HG02798 (cell line): ENCODE results near the gene RNF186.
"Not testable (repeated sequence)": the region's sequence is repeated elsewhere in the genome, so short reads cannot be mapped to it uniquely, and the experiment has no call there.

ENCODE experiments used
- ATAC-seq: cut with Tn5 transposase; IDR thresholded peaks from one replicate; pipeline ENCODE4 v1.9.1; 2021; ENCODE audit warnings: mild to moderate bottlenecking; ENCODE audit not compliant: unreplicated experiment, poor library complexity

The RNF186 gene

GRCh38 chr1:19798486-19799229, 16.4 kb downstream of the RNF186 start:
- no peak for ATAC-seq

DNA sequence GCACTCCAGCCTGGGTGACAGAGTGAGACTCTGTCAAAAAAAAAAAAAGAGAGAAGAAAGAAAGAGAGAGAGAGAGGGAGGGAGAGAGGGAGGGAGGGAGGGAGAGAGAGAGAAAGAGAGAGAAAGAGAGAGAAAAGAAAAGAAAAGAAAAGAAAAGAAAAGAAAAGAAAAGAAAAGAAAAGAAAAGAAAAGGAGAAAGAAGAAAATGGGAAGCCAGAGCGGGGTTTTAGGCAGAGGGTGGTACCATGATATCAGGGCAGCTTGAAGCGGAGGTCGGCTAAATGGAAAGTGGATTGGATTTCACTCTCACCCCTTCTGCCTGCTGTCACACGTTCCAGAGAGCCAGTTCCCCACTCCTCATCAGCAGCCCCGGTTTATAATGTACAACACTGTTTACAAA, 17.3 kb downstream of the RNF186 start:
- no peak for ATAC-seq

- ATAC-seq: no peak
Measured at GRCh38 chr1:19794583-19794982, 20.5 kb downstream of the RNF186 start.

DNA sequence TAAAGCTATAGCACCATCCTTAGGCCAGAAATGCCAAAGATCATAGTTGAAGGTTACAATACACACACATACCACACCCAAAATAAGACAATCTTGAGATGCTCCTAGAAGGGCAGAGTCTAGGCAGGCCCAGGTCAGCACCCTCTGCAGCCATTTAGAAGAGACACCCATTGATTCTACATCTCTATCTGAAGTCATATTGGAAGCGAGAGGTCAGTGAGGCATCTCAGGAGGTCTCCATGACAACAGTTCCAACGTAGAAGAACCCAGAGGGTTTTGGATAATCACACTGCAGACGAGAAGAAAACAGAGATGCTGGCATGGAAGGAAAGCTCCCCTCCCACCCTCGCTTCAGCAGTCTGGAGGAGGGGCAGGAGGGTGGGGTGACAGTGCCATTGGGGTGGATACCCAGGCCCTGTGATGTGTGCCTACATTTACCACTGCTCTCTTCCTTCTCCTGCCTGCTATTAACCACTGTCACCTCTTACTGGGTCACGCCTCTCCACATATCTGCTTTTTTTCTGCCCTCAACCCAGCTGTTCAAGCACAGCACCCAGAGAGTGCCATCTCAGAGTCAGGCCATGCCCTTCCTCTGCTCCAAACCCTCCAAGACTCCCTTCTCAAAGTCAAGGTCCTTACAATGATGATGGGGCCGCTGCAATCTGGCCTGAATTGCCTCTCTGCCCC, 21.6 kb downstream of the RNF186 start:
- no peak for ATAC-seq

DNA sequence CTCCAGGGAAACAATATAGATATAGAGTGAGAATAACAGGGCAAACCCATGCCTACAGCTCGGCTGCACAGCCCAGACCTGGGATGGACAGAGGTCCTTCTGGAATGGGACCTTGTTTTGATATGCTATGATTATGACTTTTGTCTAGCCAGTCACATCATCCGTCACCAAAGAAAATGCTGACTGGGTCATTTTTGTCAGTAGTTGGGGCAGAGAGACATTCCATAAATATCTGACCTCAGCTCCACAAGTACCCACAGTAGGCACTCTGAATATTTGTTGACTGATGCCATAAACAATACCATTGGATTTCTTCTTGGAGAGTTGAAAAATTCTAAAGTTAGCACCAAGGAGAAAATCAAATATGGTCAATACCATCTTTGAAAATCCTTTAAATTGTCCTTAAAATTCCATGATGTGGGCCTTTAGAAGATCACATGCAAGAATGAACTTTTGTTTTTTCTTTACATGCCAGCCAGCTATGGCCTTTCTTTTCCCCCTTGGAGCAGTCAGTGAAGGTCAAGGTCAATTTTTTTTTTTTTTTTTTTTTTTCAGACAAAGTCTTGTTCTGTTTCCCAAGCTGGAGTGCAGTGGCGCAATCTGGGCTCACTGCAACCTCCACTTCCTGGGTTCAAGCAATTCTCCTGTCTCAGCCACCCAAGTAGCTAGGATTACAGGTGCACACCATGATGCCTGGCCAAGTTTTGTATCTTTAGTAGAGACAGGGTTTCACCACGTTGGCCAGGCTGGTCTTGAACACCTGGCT, 22.7 kb downstream of the RNF186 start:
- no peak for ATAC-seq

GRCh38 chr1:19790061-19790975, 24.8 kb downstream of the RNF186 start:
- not testable (repeated sequence) for ATAC-seq

DNA sequence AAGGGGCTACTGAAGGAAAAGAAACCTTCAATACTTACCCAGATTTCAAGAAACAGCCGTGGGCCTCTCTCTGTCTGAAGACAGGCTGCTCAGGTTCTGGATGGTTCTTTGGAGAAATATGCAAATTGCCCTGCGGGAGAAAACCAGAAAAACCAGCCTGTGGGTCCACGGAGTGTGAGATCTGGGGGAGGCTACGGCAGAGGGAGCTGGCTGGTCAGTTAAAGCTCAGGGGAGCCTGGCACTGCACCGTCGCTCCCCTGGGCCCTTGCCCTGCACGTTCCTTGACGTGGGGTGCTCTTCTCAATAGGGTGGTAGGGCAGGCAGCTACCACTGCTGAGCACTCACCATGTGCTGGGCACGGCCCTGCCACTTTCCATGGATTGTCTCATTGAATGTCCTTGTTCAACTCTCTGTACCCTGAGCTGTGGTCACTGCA, 28.1 kb downstream of the RNF186 start:
- no peak for ATAC-seq

- ATAC-seq: no peak
Measured at GRCh38 chr1:19785660-19786059, 29.4 kb downstream of the RNF186 start.

DNA sequence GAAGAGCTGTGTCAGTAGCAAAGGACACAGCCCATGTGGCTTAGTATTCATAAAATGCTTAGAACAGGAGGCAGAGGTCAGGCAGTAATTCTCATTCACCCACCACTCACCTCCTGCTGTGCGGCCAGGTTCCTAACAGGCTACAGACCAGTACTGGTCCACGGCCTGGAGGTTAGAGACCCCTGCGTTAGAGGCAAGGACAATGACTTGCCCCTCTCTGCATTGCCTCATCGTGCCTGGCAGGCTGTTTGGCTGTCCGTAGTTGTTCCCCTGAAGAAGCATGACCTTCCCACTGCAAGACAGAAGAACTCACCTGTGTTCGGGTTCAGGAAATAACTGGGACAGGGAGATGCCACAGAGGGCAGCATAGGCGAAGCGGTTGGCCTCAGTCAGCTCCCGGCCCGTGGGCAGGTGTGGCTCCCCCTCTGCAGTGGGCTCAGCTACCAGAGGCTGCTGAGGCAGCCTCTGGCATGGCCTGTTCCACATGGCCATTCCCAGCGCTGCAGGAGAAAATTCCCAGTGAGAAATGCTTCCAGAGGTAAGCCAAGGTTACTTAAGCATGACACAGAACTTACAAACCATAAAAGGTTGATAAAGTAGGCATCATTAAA, 34.7 kb downstream of the RNF186 start:
- no peak for ATAC-seq

- no peak for ATAC-seq
Measured at GRCh38 chr1:19776933-19777332, 38.1 kb downstream of the RNF186 start.

DNA sequence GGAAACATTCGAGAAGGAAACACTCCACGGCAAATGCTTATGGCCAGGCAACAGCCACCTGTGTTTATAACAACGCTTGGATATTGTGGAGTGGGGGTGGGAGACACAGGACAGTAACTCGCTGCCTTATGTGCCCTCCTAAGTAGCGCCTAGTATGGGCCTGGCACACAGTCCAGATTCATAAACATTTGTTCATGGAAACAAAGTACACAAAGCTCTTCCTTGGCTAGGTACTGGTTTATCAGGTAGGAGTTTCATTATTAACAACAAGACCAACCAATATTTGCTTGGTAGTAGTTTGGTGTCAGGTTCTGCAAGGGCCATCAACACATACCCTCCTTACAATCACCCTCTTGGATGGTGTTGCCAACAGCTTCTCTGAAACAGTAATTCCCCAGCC, 38.8 kb downstream of the RNF186 start:
- ATAC-seq: no peak

- no peak for ATAC-seq
Measured at GRCh38 chr1:19775831-19776230, 39.3 kb downstream of the RNF186 start.

DNA sequence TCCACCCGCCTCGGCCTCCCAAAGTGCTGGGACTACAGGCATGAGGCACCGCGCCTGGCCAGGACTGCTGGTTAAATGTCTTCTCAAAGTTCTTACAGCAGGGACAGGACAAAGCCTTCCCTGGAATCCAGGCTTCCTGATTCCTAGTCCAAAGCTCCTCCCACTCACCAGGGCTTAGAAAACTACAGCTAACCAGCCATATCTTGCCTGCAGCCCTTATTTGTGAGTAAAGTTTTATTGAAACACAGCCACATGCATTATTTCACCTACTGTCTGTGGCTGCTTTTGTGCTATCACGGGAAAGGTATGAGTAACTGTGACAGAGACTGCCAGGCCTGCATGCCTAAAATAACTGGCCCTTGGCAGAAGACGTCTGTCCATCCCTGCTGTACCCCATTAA, 39.8 kb downstream of the RNF186 start:
- ATAC-seq: no peak

- no peak for ATAC-seq
Measured at GRCh38 chr1:19774180-19774785, 40.8 kb downstream of the RNF186 start.

DNA sequence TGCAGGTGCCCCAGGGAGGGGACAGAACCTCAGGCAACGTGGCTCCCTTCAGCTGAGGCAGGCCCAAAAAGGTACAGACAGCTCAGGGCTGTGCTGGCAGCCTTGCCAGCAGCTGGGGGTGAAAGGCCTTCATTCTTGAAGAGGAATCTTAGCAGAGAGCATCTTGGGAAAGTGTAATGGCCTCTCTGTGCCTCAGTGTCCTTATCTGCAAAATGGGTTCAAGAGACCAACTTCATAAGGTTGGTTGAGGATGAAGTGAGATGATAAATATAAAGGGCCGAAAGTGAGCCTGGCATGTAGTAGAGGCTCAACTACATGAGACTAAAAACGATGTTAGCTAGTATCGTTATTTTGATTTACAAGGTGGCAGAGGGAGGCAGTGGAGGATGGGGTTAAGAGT, 41.6 kb downstream of the RNF186 start:
- ATAC-seq: no peak

DNA sequence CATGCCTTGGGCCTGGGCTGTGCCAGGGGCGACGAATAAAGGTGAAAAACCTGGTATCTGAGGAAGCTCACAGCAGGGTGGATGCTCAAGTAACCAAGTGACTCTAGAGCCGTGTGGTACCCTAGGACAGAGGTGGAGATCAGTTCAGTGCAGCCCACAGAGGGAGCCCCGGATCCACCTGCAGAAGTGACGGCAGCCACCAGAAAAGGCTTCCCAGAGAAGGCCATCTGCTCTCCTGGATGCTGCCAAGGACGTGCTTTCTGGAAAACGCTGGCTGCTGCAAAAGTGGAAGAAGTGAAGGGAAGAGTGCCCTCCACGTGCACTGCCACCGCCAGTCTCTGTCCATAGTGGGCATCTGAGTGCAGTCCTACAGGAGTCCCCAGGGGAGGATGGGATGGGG, 43.0 kb downstream of the RNF186 start:
- no peak for ATAC-seq

DNA sequence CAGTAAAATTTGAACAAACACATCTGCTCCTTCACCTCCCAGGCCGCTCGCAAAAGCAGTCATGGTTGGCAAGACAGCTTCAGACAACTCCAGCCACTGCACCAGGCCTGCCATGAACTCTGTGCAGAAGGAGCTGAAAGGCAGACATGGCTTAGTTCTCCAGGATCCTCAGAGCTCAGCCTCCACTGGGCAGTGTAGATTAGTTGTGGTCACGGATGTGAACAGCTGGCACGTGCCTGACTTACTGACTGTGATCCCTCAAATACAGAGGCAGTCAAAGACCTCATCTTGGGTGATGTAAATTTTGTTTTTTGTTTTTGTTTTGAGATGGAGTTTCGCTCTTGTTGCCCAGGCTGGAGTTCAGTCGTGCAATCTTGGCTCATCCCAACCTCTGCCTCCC, 43.7 kb downstream of the RNF186 start:
- no peak for ATAC-seq

GRCh38 chr1:19770436-19771190, 44.5 kb downstream of the RNF186 start:
- no peak for ATAC-seq
